ENCODE measurements around the gene ANKS3. TPM values are rescaled to one million over a fixed set of nuclear protein-coding genes. Genes with fewer than 3 reads are reported as not detected.
"Not testable (repeated sequence)": the region's sequence is repeated elsewhere in the genome, so short reads cannot be mapped to it uniquely, and the experiment has no call there.

The ANKS3 gene
- total RNA-seq, 4 donors from 2014 or later, result 29.3 to 58.8 (median 51.8) TPM

DNA sequence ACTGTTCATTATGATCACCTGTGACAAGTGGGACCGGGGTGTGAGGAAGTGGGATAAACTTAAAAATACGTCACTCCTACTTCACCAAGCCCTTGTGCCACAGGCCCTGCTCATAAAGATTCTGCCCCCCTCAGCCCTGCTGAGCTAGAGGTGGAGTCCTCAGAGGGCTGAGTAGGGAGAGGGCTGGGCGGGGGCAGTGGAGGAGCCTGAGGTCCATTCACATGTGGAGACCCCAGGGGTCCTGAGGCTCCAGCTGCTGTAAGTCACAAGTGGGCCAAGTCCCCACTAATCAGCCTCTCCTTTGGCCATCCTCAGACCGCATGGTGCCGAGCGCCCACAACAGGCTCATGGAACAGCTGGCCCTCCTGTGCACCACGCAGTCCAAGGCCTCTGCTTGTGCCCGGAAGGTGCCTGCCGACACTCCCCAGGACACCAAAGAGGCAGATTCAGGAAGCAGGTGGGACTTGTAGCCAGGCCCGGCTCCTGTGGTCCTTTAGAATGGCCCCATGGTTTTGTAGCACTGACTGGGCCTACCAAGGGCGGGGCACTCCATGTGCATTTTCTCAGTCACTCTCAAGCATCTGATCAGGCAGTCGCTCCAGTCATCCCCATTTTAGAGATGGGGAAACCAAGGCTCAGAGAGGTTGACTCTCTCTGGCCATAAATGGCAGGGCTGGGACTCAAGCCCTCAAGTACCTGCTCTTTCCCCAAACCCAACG, 10.6 kb upstream of the ANKS3 start:
- DNase-seq (ENCODE audit: low spot score in 2 of 2), result no peak
- peaks cover 0 to 15% (median 0%) of the 10 kb centered on the region in 3 donors for H3K36me3 ChIP-seq
- H3K27ac ChIP-seq, result no peak overlapping the region
- 58 to 77% methylated on average over 13 of the region's 13 CpGs for WGBS, 2 donors
- H3K27me3 ChIP-seq, result no peaks in the 10 kb centered on the region
- H3K4me1 ChIP-seq, result peaks cover 0 to 22% (median 8%) of the 10 kb centered on the region in 4 donors
- no peaks in the 10 kb centered on the region for H3K9me3 ChIP-seq
- TF ChIP-seq, protein P1, sequence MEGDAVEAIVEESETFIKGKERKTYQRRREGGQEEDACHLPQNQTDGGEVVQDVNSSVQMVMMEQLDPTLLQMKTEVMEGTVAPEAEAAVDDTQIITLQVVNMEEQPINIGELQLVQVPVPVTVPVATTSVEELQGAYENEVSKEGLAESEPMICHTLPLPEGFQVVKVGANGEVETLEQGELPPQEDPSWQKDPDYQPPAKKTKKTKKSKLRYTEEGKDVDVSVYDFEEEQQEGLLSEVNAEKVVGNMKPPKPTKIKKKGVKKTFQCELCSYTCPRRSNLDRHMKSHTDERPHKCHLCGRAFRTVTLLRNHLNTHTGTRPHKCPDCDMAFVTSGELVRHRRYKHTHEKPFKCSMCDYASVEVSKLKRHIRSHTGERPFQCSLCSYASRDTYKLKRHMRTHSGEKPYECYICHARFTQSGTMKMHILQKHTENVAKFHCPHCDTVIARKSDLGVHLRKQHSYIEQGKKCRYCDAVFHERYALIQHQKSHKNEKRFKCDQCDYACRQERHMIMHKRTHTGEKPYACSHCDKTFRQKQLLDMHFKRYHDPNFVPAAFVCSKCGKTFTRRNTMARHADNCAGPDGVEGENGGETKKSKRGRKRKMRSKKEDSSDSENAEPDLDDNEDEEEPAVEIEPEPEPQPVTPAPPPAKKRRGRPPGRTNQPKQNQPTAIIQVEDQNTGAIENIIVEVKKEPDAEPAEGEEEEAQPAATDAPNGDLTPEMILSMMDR (IDR thresholded peaks at IDR 0.05), result no peak
- no peak overlapping the region for H3K4me3 ChIP-seq

DNA sequence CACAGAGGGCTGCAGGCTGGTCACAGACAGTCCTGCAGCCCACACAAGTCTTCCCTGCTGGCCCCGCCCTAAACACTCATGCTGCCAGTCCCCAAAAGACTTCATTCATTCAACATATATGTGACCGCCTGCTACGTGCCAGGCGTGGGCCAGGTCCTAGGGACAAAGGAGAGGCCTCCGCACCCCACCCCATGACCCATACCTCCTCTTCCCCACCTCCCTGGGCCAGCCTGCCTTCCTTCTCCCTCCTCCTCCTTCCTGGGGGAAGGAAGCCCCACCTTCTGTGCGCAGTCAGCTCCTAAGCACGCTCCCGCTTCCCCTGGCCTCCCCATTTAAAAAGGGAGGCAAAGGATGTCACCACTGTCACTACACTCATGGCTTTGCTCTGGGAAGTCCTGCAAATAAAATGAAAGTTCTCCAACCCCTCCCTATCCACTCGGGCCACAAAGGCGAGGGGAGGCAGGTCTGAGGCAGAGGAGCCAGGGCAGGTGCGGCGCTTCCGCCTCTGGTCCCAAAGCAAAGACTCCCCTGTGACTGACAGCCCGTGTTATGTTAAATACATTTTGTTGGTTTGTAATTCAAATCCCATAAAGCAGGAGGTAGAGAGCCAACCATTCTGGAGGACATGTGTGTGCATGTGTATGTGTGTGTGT, 9.3 kb upstream of the ANKS3 start:
- Histone ChIP-seq H3K4me3 (peak overlapping the region in 1 of 4 donors; percentile 21), H3K27ac (no peak overlapping the region), H3K36me3 (peaks cover 0 to 1% (median 0%) of the 10 kb centered on the region in 3 donors), H3K27me3 (no peaks in the 10 kb centered on the region), H3K9me3 (no peaks in the 10 kb centered on the region), H3K4me1 (peaks cover 0 to 22% (median 8%) of the 10 kb centered on the region in 4 donors)
- WGBS, 2 donors, result 28 to 46% methylated on average over 13 to 14 of the region's 14 CpGs
- TF ChIP-seq, protein P1 (IDR thresholded peaks at IDR 0.05), result no peak
- TF ChIP-seq EP300 (IDR thresholded peaks at IDR 0.05) (no peak), POLR2A (IDR thresholded peaks at IDR 0.05) (no peak)
- no peak for DNase-seq (ENCODE audit: low spot score in 2 of 2)

DNA sequence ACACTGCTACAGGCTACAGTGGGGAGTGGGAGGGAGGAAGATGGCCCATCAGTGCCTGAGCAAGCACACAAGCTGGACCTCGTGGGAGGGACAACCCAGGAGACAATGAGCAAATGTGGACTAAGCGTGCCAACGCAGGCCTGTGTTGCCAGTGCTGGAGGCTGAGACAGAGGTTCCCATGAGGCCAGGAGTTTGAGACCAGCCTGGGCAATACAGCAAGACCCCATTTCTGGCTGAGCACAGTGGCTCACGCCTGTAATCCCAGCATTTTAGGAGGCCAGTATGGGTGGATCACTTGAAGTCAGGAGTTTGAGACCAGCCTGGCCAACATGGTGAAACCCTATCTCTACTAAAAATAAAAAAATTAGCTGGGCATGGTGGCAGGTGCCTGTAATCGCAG, 4.3 kb upstream of the ANKS3 start:
- H3K27ac ChIP-seq; DNase-seq (ENCODE audit: low spot score in 2 of 2); H3K36me3 ChIP-seq; H3K4me3 ChIP-seq; H3K27me3 ChIP-seq; H3K9me3 ChIP-seq: not testable (repeated sequence)
- peaks cover 0 to 17% (median 9%) of the 10 kb centered on the region in 4 donors for H3K4me1 ChIP-seq
- WGBS, 2 donors, result 70 to 83% methylated on average over 5 of the region's 5 CpGs

DNA sequence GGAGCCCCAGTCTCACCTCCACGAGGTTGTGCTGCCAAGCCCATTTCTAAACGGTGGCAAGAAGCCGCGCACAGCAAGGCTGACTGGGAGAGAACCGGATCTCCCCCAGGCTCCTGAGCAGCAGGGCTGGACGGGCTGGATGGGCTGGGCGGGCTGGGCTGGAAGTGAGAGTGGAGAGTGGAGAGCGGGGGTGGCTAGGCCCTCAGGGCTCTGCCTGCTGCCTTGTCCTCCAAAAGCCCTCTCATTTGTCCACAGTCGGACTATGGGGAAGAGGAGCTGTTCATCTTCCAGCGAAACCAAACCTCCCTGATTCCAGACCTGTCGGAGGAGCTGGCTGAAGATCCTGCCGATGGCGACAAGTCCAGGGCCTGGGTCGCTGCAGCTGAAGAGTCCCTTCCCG, 3.5 kb upstream of the ANKS3 start:
- Histone ChIP-seq H3K4me1 (peaks cover 0 to 18% (median 7%) of the 10 kb centered on the region in 4 donors), H3K27me3 (no peaks in the 10 kb centered on the region), H3K27ac (no peak overlapping the region), H3K36me3 (no peaks in the 10 kb centered on the region), H3K9me3 (no peaks in the 10 kb centered on the region), H3K4me3 (no peak overlapping the region)
- no peak for DNase-seq (ENCODE audit: low spot score in 2 of 2)
- WGBS, 2 donors, result 68 to 72% methylated on average over 15 of the region's 15 CpGs
- no peak for TF ChIP-seq POLR2A (IDR thresholded peaks at IDR 0.05)
- TF ChIP-seq, protein P1 (IDR thresholded peaks at IDR 0.05), result no peak
- TF ChIP-seq EP300 (IDR thresholded peaks at IDR 0.05), result no peak

DNA sequence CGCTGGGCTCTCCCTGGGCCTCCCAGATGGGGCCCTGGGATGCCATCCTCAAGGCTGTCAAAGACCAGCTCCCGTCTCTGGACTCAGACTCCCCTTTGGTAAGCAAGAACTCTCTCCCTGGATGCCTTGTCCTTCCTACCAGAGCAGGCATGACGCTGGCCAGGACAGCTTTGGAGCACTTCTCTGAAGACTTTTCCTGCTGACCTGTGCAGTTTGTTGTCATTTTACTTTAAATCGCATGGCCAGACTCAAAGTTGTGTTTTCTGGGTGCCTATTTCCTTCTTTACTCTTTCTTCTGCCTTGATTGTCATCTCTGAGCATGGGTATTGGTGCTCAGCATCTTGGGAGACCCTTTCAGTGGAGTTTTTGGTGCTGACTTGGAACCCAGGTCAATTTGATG, 2.5 kb upstream of the ANKS3 start:
- no peak for DNase-seq (ENCODE audit: low spot score in 2 of 2)
- Histone ChIP-seq H3K4me3 (no peak overlapping the region), H3K9me3 (no peaks in the 10 kb centered on the region), H3K36me3 (peaks cover 0 to 1% (median 0%) of the 10 kb centered on the region in 3 donors), H3K27ac (no peak overlapping the region), H3K27me3 (no peaks in the 10 kb centered on the region), H3K4me1 (peaks cover 0 to 18% (median 7%) of the 10 kb centered on the region in 4 donors)
- 86 to 89% methylated on average over 4 of the region's 4 CpGs for WGBS, 2 donors
- TF ChIP-seq, protein P1 (IDR thresholded peaks at IDR 0.05), result no peak
- TF ChIP-seq POLR2A (IDR thresholded peaks at IDR 0.05) (no peak), EP300 (IDR thresholded peaks at IDR 0.05) (no peak)
